NOMO-1 treated with DMSO at 0.1 percent for 48 hours (cell line): ENCODE data around the gene SRP68.
A peak's percentile ranks its signal among the peaks of the same experiment; 100 is the strongest.

Experiments used
- DNase-seq: peaks from one replicate; lab custom pipeline; 2025; ENCODE audit not compliant: unreplicated experiment; lab: John Stamatoyannopoulos, UW

The SRP68 gene

GRCh38 chr17:76019833-76020467, 52.4 kb downstream of the SRP68 start:
- no peak for DNase-seq

- no peak for DNase-seq
These were observed 53.5 kb downstream of the SRP68 start for GRCh38 chr17:76018801-76019200.

DNA sequence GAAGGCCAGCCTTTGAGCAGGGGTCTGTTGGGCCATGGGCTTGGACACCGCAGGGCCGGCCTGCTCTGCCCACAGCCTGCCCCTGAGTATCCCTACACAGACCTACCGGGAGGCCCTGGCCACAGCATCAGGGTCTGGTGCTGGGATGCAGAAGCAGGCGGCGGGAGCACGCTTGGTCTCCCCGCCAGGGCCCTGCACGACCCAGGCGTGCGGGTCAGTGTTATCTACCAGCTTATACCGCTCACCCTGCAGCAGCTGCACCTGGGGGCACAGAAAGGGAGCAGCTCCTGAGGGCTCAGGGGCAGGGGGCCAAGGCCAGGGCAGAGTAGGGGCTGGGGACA, 54.0 kb downstream of the SRP68 start:
- DNase-seq: no peak

GRCh38 chr17:76017481-76018339, 54.6 kb downstream of the SRP68 start:
- DNase-seq: no peak

DNA sequence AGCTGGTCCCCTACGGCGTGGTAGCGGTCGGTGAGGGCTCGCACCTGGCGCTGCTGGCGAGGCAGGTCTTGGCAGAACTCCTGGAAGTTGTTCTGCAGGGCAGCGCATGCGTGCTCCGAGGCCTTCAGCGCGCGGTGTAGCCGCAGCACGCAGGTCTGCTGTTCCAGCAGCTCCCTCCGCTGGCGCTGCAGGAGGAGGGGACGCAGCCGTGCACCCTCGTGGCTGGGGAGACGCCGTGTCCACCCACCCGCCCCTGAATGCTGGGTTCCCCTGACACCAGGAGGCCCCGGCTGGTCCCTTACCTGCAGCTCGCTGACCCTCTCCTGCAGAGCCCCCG, 57.4 kb downstream of the SRP68 start:
- DNase-seq: no peak

DNA sequence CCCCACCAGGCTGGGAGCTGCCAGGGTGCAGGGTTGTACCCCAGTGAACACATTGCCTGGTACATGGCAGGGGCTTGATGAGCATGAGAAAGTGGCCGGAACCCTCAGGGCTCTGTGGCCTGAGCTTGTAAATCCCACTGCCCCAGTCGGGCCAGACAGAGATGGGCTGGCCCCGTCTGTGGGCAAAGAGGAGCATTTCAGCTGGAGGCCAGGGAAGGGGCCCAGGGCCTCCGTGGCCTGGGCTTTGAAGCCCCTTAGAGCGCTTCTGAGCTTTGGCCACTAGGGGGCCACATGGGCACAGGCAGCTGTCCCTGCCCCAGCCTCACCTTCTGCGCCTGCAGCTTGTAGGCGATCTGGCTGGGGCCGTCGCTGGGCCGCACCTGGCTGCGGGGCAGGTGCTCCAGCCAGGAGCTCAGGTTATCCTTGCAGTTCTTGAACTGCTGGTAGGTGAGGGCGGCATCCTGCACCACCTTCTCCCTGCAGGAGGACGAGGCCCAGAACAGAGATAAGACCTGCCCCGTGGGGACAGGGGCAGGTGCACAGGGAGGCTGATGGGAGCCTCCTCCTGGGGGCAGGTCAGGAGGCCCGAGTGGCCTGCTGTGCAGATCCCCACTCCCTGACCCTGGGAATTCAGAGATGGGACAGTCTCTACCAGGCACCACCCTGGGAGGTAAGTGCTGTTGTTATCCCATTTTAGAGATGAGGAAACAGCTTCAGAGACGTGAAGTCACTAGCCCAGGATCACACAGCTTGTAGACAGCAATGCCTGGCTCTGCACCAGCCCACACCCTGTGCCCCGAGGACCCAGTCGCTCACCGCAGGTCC, 58.0 kb downstream of the SRP68 start:
- peak; percentile 49 for DNase-seq

DNA sequence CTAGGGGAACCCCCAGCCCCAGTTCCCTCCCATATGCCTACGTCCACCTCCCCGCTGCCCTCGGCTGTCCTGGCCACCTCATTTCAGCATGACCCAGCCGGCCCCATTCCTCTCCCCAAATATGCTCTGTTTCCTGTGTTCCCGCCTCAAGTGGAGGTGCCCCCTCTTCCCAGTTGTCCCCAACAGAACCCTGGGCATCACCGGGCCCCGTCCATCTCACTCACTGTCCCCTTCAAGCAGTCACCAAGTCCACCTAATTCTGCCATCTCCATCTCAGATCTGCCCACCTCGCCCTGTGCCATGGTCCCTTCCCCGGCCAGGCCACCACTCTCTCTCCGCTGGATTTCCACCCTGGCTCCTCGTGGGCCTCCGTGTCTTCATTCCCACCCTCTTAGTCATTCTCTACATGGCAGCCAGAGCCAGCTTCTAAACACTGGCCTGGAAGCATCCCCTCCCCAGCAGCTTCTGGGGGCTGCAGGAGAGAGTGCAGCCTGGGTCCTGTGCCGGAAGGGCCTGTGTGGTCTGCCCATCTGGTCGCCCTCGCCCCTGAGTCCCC, 58.9 kb downstream of the SRP68 start:
- DNase-seq: no peak

GRCh38 chr17:76011951-76012350, 60.4 kb downstream of the SRP68 start:
- no peak for DNase-seq

GRCh38 chr17:76009969-76010661, 62.2 kb downstream of the SRP68 start:
- DNase-seq: no peak

DNA sequence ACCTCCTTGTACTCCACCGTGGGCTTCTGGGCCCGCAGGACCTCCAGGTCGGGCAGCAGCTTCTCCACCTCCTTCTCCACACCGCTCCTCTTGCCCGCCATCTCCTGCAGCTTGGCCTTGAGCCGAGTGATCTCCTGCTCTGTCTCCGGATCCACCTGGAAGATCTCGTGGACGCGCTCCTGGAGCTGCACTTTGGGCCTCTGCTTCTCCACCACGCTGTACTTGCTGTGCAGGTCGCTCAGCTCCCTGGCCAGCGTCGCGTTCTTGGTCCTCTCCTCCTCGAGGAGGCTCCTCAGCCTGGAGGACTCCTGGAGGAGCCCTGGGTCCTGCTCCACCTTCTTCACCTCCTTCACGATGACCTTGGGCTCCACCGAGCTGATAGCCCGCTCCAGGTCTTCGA, 62.9 kb downstream of the SRP68 start:
- DNase-seq: no peak

DNA sequence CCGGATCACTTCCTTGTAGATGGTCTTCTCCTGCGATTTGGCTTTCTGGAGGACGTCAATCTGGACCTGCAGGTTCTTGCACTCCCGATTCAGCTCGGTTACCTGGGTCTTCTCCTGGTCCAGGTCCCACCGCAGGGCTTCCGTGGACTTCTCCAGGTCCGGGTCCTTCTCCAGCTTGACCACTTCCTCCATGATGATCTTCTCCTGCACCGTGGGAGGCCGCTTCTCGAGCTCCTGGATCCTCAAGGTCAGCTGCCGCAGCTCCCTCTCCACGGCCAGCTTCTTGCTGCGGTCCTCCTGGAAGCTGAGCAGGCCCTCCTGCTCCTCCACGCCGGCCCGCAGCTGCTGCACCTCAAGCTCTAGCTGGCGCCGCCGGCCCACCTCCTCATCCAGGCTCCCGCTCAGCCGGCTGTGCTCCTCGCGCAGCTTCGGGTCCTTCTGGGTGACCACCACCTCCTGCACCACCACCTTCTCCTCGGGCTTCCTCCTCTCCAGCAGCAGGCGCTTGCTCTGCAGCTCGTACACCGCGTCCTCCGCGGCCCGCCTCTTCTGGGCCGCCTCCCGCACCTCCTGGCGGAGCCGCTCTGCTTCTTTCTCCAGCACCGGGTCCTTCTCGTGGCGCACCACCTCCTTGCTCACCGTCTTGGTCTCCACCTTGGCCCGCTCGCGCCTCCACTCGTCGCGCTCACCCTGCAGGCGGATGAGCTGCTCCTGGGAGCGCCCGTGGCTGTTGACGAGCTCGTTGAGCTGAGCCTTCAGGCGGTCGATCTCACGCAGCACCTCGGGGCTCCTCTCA, 63.5 kb downstream of the SRP68 start:
- no peak for DNase-seq

DNA sequence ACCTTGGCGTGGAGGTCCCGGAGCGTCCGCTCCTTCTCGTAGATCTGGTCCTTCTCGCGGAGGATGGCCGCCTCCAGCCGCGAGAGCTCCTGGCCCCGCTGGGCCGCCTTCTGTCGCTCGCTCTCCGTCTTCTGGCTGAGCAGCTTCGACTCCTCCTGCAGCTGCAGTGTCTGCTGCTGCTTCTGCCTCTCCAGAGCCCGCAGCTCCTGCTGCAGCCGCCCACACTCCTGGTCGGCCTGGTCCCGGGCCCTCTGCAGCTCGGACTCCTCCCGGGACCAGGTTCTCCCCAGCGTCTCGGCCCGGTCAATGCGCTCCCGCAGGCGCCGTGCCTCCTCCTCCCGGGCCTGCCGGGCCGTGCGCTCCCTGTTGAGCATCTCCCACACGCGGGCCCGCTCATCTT, 64.1 kb downstream of the SRP68 start:
- DNase-seq: no peak

DNA sequence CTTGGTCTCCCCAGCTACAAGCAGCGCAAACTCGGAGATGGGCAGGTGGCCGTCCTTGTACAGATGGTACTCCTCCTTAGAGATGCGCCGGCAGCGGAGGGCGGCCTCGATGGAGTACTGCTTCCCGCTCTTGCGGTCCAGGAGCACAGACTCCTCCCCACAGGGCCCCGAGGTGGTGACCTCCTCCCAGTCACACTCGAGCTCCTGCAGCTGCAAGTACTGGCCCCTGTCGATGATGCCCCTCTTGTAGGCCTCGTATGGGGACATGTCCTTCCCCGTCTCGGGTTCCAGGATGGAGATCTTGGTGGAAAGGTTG, 64.5 kb downstream of the SRP68 start:
- DNase-seq: no peak

DNA sequence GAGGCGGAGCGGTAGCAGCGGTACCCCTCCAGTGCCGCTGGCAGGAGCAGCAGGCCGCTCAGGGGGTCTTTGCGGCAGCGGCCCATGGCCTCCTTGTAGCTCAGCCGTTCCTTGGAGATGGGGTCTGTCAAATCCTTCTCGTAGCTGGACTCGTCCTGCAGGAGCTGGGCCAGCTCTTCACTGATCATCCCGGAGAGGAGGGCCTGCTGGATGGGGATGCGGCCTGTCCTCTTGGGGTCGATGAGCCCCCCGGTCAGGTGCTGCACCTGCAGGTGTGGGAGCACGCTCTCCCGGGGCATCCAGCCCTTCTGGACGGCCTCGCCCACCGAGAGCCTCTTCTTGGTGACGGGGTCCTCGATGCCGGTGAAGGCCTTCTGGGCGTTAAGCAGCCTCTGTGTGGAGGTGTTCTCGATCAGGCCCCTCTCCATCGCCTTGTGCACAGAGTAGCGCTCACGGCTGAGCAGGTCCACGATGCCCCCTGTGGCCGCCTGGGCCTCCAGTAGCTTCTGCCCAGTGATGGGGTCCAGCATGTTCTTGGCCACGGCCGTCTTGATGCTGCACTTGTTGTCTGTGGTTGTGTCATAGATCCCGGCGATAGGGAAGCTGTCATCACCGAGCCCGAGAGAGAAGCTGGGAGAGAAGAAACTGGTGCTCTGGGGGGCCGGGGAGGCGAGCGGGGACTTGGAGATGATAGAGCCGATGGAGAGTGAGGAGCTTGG, 65.0 kb downstream of the SRP68 start:
- no peak for DNase-seq

- peak; percentile 41 for DNase-seq
These were observed 66.8 kb downstream of the SRP68 start for GRCh38 chr17:76005263-76006149.

DNA sequence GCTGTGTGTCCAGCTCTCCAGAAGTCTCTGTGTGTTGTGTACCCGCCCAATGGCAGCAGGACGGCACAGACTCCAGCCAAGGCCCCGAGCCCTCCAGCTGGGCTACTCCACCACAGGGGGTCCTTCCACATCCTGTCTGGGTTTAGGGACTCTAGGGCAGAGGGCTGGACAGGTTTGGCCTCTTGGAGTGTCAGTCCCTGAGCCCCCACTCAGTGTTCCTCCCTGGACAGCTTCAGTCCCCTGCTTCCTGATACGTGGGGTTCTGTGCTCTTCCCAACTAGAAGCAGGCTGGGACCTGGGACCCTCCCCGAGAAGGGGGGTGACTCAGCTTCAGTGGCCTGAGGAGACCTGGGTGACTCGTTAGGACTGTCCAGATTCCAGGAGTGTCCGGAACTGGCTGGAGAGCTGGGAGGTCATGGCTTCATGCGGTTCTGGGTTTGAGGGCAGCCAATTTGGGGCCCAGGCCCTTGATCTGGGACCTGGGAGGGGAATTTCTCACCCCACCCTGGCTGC, 67.5 kb downstream of the SRP68 start:
- DNase-seq: no peak

- DNase-seq: no peak
These were observed 68.4 kb downstream of the SRP68 start for GRCh38 chr17:76003915-76004314.

- no peak for DNase-seq
These were observed 70.2 kb downstream of the SRP68 start for GRCh38 chr17:76002100-76002499.
